ENCODE measurements around the gene MCC.

DNA sequence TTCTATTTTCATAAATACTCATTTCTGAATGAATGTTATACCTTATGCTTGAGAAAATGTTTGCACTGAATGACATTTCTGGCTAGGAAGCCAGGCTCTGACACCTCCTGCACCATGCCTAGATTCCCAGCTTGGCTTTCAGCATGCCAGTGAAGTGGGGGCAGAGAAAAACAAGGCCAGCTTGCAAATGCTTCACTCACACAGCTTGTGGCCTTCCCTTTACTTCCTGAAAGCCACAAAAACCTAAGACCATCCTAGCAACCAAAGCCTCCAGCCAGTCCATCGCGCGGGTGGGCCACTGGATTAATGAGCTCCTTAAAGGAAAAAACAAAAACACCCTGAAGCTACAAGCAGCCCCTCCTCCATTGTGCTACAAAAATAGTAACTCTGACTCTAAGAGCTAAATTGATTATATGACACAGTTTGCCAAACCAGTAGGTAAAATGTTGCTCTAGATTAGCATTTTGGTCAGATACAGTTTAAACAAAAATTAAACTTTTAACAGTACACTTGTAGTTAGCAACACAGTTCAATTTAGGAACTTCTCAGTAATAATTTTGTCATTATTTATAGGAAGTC lies 213.3 kb downstream of the MCC start:
- TF ChIP-seq RXRA (IDR thresholded peaks at IDR 0.05) = no peak
- TF ChIP-seq CTCF (IDR thresholded peaks at IDR 0.05; ENCODE audit: low read depth, low read length, missing input control) = no peak
- no peak for TF ChIP-seq EGR1 (IDR thresholded peaks at IDR 0.05; ENCODE audit: low read depth in 2 of 2)
- no peak for TF ChIP-seq RAD21 (IDR thresholded peaks at IDR 0.05)
- TF ChIP-seq SP1 (IDR thresholded peaks at IDR 0.05) = no peak
- no peak for TF ChIP-seq GABPA (IDR thresholded peaks at IDR 0.05 in 1 of 2, conservative IDR thresholded peaks at IDR 0.05 in 1 of 2)
- TF ChIP-seq HNF4A (conservative IDR thresholded peaks at IDR 0.05) = no peak
- TF ChIP-seq FOXA1 (IDR thresholded peaks at IDR 0.05) = no peak
- no peak for TF ChIP-seq REST (IDR thresholded peaks at IDR 0.05)

Data from liver (tissue), 3 donors.